ENCODE data around the gene RNF114.
A peak's percentile ranks its signal among the peaks of the same experiment; 100 is the strongest.

The RNF114 gene

DNA sequence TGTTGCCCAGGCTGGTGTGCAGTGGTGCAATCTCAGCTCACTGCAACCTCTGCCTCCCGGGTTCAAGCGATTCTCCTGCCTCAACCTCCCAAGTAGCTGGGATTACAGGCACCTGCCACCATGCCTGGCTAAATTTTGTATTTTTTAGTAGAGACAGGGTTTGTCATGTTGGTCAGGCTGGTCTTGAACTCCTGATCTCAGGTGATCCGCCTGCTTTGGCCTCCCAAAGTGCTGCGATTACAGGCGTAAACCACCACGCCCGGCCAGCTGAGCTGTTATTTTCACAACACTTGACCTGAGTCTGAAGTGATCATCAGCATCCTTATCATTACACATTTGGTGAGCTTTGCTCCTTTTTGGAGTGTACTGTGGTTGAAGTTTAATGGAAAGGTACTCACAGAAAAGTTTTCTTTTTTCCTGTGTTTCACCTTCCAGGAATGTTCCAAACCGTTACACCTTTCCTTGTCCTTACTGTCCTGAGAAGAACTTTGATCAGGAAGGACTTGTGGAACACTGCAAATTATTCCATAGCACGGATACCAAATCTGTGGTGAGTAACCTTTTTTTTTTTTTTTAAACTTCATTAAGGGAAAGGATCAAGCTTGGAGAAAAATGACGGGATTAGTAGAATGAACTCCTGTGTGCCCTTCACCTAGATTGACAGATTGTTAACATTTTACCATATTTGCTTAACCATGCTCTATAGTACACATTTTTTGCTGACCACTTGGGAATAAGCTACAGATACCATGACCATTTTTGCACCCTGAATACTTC is 9.7 kb downstream of the RNF114 start:
- no peak overlapping the region for H3K27ac ChIP-seq (ENCODE audit: poor library complexity, severe bottlenecking)
- peaks cover 6% of the 10 kb centered on the region for H3K4me1 ChIP-seq (ENCODE audit: insufficient read depth, poor library complexity, severe bottlenecking)
- peaks cover 92% of the 10 kb centered on the region for H3K36me3 ChIP-seq (ENCODE audit: low read depth)
- H3K27me3 ChIP-seq (ENCODE audit: insufficient read depth, poor library complexity, severe bottlenecking): no peaks in the 10 kb centered on the region
- TF ChIP-seq CTCF (IDR thresholded peaks at IDR 0.05; ENCODE audit: poor library complexity, severe bottlenecking): no peak
- no peak overlapping the region for H3K4me3 ChIP-seq (ENCODE audit: severe bottlenecking)
- H3K9me3 ChIP-seq (ENCODE audit: severe bottlenecking): no peaks in the 10 kb centered on the region
- DNase-seq (ENCODE audit: low spot score): peak; percentile 59
- ATAC-seq (ENCODE audit: low read depth): no peak

- Histone ChIP-seq H3K27me3 (ENCODE audit: insufficient read depth, poor library complexity, severe bottlenecking) (no peaks in the 10 kb centered on the region), H3K4me3 (ENCODE audit: severe bottlenecking) (no peak overlapping the region), H3K36me3 (ENCODE audit: low read depth) (peaks cover 92% of the 10 kb centered on the region), H3K9me3 (ENCODE audit: severe bottlenecking) (no peaks in the 10 kb centered on the region), H3K27ac (ENCODE audit: poor library complexity, severe bottlenecking) (no peak overlapping the region), H3K4me1 (ENCODE audit: insufficient read depth, poor library complexity, severe bottlenecking) (peaks cover 13% of the 10 kb centered on the region)
- DNase-seq (ENCODE audit: low spot score): no peak
- ATAC-seq (ENCODE audit: low read depth): no peak
- TF ChIP-seq CTCF (IDR thresholded peaks at IDR 0.05; ENCODE audit: poor library complexity, severe bottlenecking): no peak
These were observed 12.0 kb downstream of the RNF114 start for GRCh38 chr20:49948178-49948577.

GRCh38 chr20:49948809-49949507 is 12.8 kb downstream of the RNF114 start:
- DNase-seq (ENCODE audit: low spot score): no peak
- peaks cover 96% of the 10 kb centered on the region for H3K36me3 ChIP-seq (ENCODE audit: low read depth)
- no peak for TF ChIP-seq CTCF (IDR thresholded peaks at IDR 0.05; ENCODE audit: poor library complexity, severe bottlenecking)

GRCh38 chr20:49951151-49951550 is 15.0 kb downstream of the RNF114 start:
- Histone ChIP-seq H3K36me3 (ENCODE audit: low read depth) (peaks cover 96% of the 10 kb centered on the region), H3K4me3 (ENCODE audit: severe bottlenecking) (no peak overlapping the region), H3K27me3 (ENCODE audit: insufficient read depth, poor library complexity, severe bottlenecking) (no peaks in the 10 kb centered on the region), H3K27ac (ENCODE audit: poor library complexity, severe bottlenecking) (peak overlapping the region; percentile 18), H3K4me1 (ENCODE audit: insufficient read depth, poor library complexity, severe bottlenecking) (peaks cover 13% of the 10 kb centered on the region), H3K9me3 (ENCODE audit: severe bottlenecking) (no peaks in the 10 kb centered on the region)
- DNase-seq (ENCODE audit: low spot score) (no peak), ATAC-seq (ENCODE audit: low read depth) (peak; percentile 89)
- no peak for TF ChIP-seq CTCF (IDR thresholded peaks at IDR 0.05; ENCODE audit: poor library complexity, severe bottlenecking)

More at GRCh38 chr20:49948809-49949507, 12.8 kb downstream of the RNF114 start:
- no peak overlapping the region for H3K4me3 ChIP-seq (ENCODE audit: severe bottlenecking)
- peaks cover 13% of the 10 kb centered on the region for H3K4me1 ChIP-seq (ENCODE audit: insufficient read depth, poor library complexity, severe bottlenecking)
- H3K27ac ChIP-seq (ENCODE audit: poor library complexity, severe bottlenecking): no peak overlapping the region
- H3K9me3 ChIP-seq (ENCODE audit: severe bottlenecking): no peaks in the 10 kb centered on the region
- ATAC-seq (ENCODE audit: low read depth): no peak
- H3K27me3 ChIP-seq (ENCODE audit: insufficient read depth, poor library complexity, severe bottlenecking): no peaks in the 10 kb centered on the region

Data from RWPE2 (cell line).